GM19193 (cell line): ENCODE results near the gene SOX6.

ENCODE experiments used
- POLR2A ChIP-seq: IDR thresholded peaks from 4 replicates; pipeline ENCODE4 v1.6.1; 2011; ENCODE audit not compliant: insufficient read depth, insufficient read length; ENCODE audit errors: extremely low read depth

Gene SOX6

GRCh38 chr11:15936011-15936410 is 420.3 kb downstream of the SOX6 start:
- no peak for TF ChIP-seq POLR2A

DNA sequence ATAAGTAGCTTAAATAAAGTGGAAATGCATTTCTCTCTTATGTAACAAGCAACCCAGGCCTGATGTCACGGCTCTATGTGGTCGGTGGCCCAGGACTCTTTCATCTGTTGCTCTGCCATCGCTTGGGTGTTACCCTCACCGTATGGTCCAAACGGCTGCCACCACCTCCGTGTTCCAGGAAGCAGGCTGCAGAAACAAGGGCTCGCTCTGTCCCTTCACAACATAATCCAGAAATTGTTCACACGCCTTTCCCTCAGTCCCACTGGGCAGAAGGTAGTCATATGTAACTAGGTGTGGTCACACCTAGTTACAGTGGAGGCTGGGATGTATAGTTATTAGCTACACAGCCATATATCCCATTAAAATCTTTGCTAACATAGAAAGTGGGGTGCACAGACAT is 421.0 kb downstream of the SOX6 start:
- no peak for TF ChIP-seq POLR2A

GRCh38 chr11:15933886-15934625 is 422.3 kb downstream of the SOX6 start:
- no peak for TF ChIP-seq POLR2A

DNA sequence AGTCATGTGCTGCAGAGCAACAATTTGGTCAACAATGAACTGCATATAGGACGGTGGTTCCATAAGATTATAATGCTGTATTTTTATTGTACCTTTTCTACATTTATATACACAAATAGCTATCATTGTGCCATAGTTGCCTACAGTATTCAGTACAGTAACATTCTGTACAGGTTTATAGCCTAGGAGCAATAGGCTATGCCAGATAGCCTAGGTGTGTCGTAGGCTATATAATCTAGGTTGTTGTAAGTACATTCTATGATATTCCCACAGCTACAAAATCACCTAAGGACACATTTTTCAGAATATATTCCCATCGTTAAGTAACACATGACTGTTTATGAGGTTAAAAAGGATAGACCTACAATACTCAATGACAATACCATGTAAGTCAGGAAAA is 423.9 kb downstream of the SOX6 start:
- TF ChIP-seq POLR2A = no peak

DNA sequence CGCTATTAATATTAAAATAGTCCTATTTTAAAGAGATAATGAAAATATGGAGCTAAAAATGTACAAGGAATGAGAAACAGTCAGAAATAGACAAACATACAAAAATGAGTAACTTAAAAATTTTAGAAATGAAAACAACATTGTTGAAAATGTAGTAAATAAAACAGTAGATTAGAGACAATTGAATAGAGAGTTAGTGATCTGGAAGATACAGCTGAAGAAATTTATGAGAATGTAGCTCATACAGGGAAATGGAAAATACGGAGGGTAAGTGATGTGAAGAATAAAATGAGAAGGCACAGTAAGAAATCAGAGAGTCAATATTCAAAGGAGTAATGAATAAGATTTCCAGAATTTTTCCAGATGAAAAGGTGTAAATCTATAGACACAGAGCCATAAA is 424.8 kb downstream of the SOX6 start:
- TF ChIP-seq POLR2A = no peak

- no peak for TF ChIP-seq POLR2A
Measured at GRCh38 chr11:15930442-15931025, 425.8 kb downstream of the SOX6 start.

DNA sequence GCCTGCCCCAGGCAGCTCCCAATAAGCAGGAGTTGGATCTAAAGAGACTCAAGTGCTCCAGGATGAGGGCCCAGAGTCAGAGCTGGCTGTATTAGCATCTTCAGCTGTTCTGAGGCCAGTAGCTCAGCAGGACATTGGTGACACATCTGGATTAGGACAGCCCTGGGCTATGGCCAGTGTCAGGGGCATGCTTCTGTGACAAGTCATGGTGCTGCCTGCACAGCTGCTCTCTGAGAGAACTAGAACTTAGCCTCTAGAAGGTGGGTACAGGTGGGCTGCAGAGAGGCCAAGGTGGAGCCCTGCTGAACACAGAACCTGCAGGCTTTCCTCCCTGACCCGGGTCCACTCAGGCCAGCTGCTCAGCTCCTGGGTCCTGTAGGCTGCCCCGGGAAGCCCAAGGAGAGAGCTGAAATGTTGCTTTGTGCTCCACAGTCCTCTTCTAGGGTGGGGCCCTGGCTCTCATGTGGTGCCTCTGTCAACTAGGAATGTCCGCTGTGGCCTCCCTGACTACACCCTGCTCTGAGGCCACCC is 426.9 kb downstream of the SOX6 start:
- no peak for TF ChIP-seq POLR2A

- TF ChIP-seq POLR2A = no peak
Measured at GRCh38 chr11:15927864-15928217, 428.5 kb downstream of the SOX6 start.

GRCh38 chr11:15927196-15927863 is 429.0 kb downstream of the SOX6 start:
- no peak for TF ChIP-seq POLR2A

DNA sequence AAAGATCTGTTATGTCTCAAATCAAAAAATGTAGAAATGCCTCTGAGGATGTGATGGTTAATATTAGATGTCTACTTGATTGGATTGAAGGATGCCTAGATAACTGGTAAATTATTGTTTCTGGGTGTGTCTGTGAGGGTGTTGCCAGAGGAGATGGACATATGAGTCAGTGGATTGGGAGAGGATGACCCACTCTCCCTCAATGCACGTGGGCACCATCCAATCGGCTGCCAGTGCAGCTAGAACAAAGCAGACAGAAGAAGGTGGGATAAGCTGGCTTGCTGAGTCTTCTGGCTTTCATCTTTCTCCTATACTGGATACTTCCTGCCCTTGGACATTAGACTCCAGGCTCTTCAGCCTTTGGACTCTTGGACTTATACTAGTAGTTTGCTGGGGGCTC is 430.3 kb downstream of the SOX6 start:
- no peak for TF ChIP-seq POLR2A

GRCh38 chr11:15923183-15923582 is 433.2 kb downstream of the SOX6 start:
- no peak for TF ChIP-seq POLR2A

- no peak for TF ChIP-seq POLR2A
Measured at GRCh38 chr11:15920856-15921629, 435.3 kb downstream of the SOX6 start.

DNA sequence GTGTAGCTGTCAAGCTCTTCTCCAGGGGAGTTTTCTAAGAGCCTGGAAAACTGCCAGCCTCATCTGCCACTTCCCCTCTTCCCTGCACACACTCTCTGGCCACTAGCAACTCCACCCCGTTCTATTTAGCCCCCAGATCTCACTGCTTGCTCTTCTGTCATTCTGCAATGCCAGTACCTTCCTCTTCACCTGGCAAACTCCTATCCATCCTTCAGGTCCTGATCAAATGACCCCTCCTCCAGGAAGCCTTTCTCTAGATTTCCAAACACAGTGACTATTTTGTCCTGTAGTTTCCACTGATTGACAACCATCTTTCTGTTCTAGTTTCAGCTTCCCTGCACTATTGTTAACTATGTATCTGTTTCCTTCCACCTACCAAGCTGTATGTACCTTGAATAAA is 437.7 kb downstream of the SOX6 start:
- TF ChIP-seq POLR2A = no peak

- TF ChIP-seq POLR2A = no peak
Measured at GRCh38 chr11:15918212-15918611, 438.1 kb downstream of the SOX6 start.
